BJ (cell line): ENCODE data around the gene KIAA2012. TPM values are rescaled to one million over a fixed set of nuclear protein-coding genes. Genes with fewer than 3 reads are reported as not detected.

ENCODE experiments used
- CTCF ChIA-PET: fragments of 350-600 bp; formaldehyde crosslinking; extraction: SDS; loops from one replicate; lab custom pipeline; 2021; ENCODE audit warnings: antibody characterized with exemption, inconsistent platforms; lab: Yijun Ruan, JAX
- POLR2A ChIA-PET: fragments of 300-600 bp; sonication (Branson Sonifier 250); formaldehyde crosslinking; extraction: SDS; loops from one replicate; lab custom pipeline; 2021; ENCODE audit warnings: antibody characterized with exemption; lab: Charles Lee
- DNase-seq: peaks from one replicate; pipeline ENCODE4 v3.0.0-alpha.2; 2011; ENCODE audit warnings: low read depth
- H3K27me3 ChIP-seq: 2 replicates; pipeline ENCODE4 v1.6.0; 2011; ENCODE audit warnings: low read length; ENCODE audit not compliant: control insufficient read depth, insufficient read depth
- H3K36me3 ChIP-seq: 2 replicates; pipeline ENCODE4 v1.5.1; 2011; ENCODE audit warnings: low read length; ENCODE audit not compliant: control insufficient read depth, insufficient read depth
- H3K4me3 ChIP-seq: 2 replicates; pipeline ENCODE4 v1.5.1; 2011; ENCODE audit warnings: low read depth, mild to moderate bottlenecking, control low read depth, low read length
- polyA plus RNA-seq: library from polyadenylated mRNA; depleted of rRNA; stranded (reverse); fragments of >200 nt; gene quantifications from 2 replicates; pipeline ENCODE4 v1.2.3, GENCODE V29; 2011
- TF ChIP-seq, protein P1 (sequence below): IDR thresholded peaks from 2 replicates; pipeline ENCODE4 v1.5.1; 2011; ENCODE audit warnings: low read depth, mild to moderate bottlenecking, control low read depth, inconsistent platforms, low read length, moderate library complexity; ENCODE audit not compliant: insufficient read depth

KIAA2012 gene
- polyA plus RNA-seq, 1 experiment = 0.13 TPM

DNA sequence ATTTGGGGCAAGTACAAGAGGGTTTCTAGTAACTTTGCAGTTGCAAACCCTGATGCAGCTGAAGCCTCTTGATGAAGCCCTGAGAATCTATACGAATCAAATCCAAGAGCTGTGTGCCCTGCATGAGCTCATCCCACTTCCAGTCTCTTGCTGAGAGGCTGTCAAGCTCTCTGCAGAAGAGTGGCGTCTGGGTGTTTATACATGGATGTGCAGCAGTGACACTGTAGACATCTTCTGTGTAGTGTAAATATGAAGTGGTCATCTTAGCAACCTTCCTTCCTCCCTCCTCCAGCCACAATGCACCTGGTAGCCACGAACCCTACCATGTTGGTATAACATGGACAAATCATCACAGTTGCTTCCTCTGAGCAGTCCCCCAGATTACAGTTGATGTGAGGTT, 18.4 kb upstream of the KIAA2012 start:
- Histone ChIP-seq H3K27me3 (no peaks in the 10 kb centered on the region), H3K4me3 (no peak overlapping the region), H3K36me3 (no peaks in the 10 kb centered on the region)
- DNase-seq = no peak
- CTCF ChIA-PET = interaction anchor here (0.9 to 1.8 kb wide), 3 partner anchors 9 to 194 kb away, joined by 4 to 8 read pairs (median 5); no protein-coding TSS in a partner anchor
- POLR2A ChIA-PET = interaction anchor here (0.6 kb wide), 1 partner anchor 10 kb away, joined by 4 read pairs; no protein-coding TSS in a partner anchor
- TF ChIP-seq, protein P1, sequence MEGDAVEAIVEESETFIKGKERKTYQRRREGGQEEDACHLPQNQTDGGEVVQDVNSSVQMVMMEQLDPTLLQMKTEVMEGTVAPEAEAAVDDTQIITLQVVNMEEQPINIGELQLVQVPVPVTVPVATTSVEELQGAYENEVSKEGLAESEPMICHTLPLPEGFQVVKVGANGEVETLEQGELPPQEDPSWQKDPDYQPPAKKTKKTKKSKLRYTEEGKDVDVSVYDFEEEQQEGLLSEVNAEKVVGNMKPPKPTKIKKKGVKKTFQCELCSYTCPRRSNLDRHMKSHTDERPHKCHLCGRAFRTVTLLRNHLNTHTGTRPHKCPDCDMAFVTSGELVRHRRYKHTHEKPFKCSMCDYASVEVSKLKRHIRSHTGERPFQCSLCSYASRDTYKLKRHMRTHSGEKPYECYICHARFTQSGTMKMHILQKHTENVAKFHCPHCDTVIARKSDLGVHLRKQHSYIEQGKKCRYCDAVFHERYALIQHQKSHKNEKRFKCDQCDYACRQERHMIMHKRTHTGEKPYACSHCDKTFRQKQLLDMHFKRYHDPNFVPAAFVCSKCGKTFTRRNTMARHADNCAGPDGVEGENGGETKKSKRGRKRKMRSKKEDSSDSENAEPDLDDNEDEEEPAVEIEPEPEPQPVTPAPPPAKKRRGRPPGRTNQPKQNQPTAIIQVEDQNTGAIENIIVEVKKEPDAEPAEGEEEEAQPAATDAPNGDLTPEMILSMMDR = no peak

DNA sequence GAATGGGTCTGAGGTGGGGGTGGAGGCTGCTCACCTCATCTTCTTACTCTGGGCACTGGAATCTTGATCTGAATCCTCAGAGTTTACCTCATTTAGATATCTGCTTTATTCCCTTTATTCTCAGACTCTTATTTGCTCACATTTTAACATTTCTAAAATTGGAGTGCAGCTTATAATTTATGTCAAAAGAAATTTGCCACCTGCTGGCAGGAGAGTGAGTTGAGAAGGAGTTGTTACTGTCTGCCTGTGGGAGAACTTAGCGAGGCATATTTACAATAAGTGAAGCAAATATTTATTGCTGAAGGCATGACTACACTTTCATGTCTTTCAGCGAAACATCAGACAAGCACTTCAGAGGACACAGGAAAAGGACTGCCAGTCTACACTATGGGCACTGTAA, 16.4 kb upstream of the KIAA2012 start:
- no peak overlapping the region for H3K4me3 ChIP-seq
- no peaks in the 10 kb centered on the region for H3K27me3 ChIP-seq
- CTCF ChIA-PET = no interaction called here
- TF ChIP-seq, protein P1 = peak; percentile 28; the same call in 1 of the 2 replicates
- no peak for DNase-seq
- no peaks in the 10 kb centered on the region for H3K36me3 ChIP-seq
- POLR2A ChIA-PET = no interaction called here

DNA sequence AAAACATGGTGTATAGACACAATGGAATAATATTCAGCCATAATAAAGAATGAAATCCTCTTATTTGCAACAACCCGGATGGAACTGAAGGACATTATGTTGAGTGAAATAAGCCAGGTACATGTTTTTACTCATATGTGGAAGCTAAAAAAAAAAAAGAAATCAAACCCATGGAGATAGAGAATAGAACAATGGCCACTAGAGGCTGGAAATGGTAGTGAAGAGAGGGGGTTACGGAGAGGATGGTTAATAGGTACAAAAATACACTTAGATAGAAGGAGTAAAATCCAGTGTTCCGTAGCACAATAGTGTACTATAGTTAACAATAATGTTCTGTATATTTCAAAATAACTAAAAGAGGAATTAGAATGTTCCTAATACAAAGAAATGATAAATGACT, 12.8 kb upstream of the KIAA2012 start:
- ChIA-PET POLR2A (no interaction called here), CTCF (no interaction called here)
- Histone ChIP-seq H3K27me3 (no peaks in the 10 kb centered on the region), H3K36me3 (no peaks in the 10 kb centered on the region), H3K4me3 (no peak overlapping the region)
- no peak for DNase-seq
- TF ChIP-seq, protein P1 = 0 out of 2 replicates have a peak, but pooled peaks have one; percentile 13

DNA sequence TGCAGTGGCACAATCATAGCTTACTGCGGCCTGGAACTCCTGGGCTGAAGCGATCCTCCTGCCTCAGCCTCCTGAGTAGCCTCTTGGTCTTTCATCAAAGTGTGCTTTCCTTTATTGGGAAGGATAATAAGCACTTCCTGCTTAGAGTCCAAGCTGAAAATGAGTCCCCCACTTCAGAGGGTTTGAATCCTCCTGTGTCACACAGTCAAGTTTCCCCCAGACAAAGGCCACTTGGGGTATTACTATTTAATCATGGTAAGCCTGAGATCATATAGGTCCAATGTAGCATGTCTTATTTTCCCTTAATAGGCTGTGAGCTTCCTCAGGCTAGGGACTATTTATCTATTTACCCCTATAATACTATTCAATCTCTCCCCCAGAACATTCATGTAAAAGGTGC, 11.4 kb upstream of the KIAA2012 start:
- ChIA-PET POLR2A (no interaction called here), CTCF (interaction anchor here (0.7 to 1.2 kb wide), 2 partner anchors 8 to 41 kb away, joined by 3 read pairs; no protein-coding TSS in a partner anchor)
- H3K4me3 ChIP-seq = no peak overlapping the region
- no peaks in the 10 kb centered on the region for H3K27me3 ChIP-seq
- TF ChIP-seq, protein P1 = no peak
- DNase-seq = no peak
- H3K36me3 ChIP-seq = no peaks in the 10 kb centered on the region

DNA sequence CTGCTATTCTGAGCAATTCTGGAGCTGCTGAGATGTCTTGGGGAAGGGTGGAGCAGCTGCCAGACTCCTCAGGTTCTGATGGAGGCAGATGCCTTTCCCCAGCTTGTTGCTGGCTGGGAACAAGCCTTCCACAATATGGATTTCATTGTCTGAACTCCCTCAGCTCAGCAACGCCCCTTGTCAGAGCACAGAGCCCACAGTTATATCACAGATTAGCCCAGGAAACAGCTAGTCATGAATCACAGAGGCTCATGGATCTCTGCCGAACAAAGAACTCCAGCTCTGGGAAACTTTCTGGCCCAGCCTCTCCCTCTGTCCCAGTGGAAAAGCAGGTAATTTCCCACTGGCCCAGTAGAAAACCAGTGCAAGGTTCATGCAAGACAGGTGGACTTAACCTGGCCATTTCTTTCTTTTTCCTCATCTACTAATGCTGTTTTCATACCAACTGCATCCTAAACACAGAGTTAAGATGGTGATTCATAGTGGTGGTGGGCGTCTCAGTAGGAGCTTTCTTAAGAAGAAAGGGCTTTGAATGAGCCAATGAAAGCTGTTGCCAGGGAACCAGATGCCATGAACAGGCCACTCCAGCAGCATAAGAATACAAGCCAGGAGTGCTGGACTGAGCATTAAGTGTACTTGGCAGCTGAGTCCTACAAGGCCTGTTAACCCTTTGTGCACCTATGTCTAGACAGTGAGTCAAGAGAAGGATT, 8.7 kb upstream of the KIAA2012 start:
- H3K27me3 ChIP-seq = no peaks in the 10 kb centered on the region
- TF ChIP-seq, protein P1 = no peak
- CTCF ChIA-PET = interaction anchor here (0.8 to 1.9 kb wide), 11 partner anchors 9 to 209 kb away, joined by 3 to 8 read pairs (median 3); partner anchors contain the start of gene KIAA2012
- DNase-seq = peak; percentile 55
- no peak overlapping the region for H3K4me3 ChIP-seq
- H3K36me3 ChIP-seq = no peaks in the 10 kb centered on the region
- POLR2A ChIA-PET = interaction anchor here (0.5 to 1.1 kb wide), 2 partner anchors 10 to 24 kb away, joined by 3 to 4 read pairs; no protein-coding TSS in a partner anchor
